K562 (cell line): ENCODE measurements around the gene TMC8. TPM values are rescaled to one million over a fixed set of nuclear protein-coding genes. Genes with fewer than 3 reads are reported as not detected.

Experiments used
- NCOA2 ChIP-seq, 2 experiments: fragments of 450-650 bp; IDR thresholded peaks; 2 replicates each; pipeline ENCODE4 v1.6.1; 2018; ENCODE audit warnings: mild to moderate bottlenecking in 2 of 2, moderate library complexity in 1 of 2; ENCODE audit not compliant: partially characterized antibody in 2 of 2
- SAFB2 ChIP-seq: fragments of 200-400 bp; formaldehyde crosslinking; IDR thresholded peaks from 2 replicates; pipeline ENCODE4 v1.6.1; 2018; ENCODE audit warnings: borderline replicate concordance, low read length, low read depth, moderate library complexity; ENCODE audit not compliant: severe bottlenecking
- SMARCA4 ChIP-seq: fragments of 450-650 bp; IDR thresholded peaks from 2 replicates; pipeline ENCODE4 v1.6.1; 2016
- TCF3 ChIP-seq: sonication (generic); formaldehyde crosslinking; IDR thresholded peaks from 2 replicates; pipeline ENCODE4 v1.4.0; 2020; ENCODE audit warnings: mild to moderate bottlenecking, missing genetic modification reagents
- TEAD1 ChIP-seq, 2 experiments: fragments of 450-650 bp in 1 of 2; sonication (generic) in 1 of 2; formaldehyde crosslinking; IDR thresholded peaks; 2 replicates each; pipeline versions ENCODE4 v1.4.0 to v1.8.0; 2020 to 2022; ENCODE audit warnings: mild to moderate bottlenecking in 2 of 2, missing genetic modification reagents in 1 of 2
- TFAM ChIP-seq: fragments of 250-450 bp; sonication (Bioruptor Pico); conservative IDR thresholded peaks from 2 replicates; pipeline ENCODE4 v1.5.0; 2021; ENCODE audit warnings: mild to moderate bottlenecking, moderate library complexity
- ZNF41 ChIP-seq: fragments of 250-450 bp; sonication (Bioruptor Pico); conservative IDR thresholded peaks from 2 replicates; pipeline ENCODE4 v1.4.0; 2020; ENCODE audit warnings: mild to moderate bottlenecking
- polyA plus RNA-seq, 8 experiments: library from polyadenylated mRNA; depleted of rRNA in 4 of 8; stranded (reverse) in 5 of 8; unstranded in 3 of 8; fragments of >200 nt; fragmentation: Nextera tagmentation in 2 of 8; fragmentation: Illumina TruSeq in 1 of 8; extraction: Ambion mirVana in 2 of 8; extraction: Trizol in 1 of 8; gene quantifications; 2 replicates each; pipeline versions ENCODE4 v1.2.1 to v1.2.3, GENCODE V29; 2011 to 2014; ENCODE audit warnings: inconsistent platforms in 1 of 8, missing spikeins in 1 of 8
- total RNA-seq, 7 experiments: library from RNA; depleted of rRNA in 6 of 7; stranded (reverse); fragments of >200 nt in 6 of 7; fragmentation: Illumina TruSeq in 2 of 7; extraction: Trizol in 2 of 7; gene quantifications; 2 replicates each; pipeline versions ENCODE4 v1.2.1 to v1.2.3, GENCODE V29; 2011 to 2021; ENCODE audit warnings: low replicate concordance in 1 of 7
- TF ChIP-seq, protein P1 (sequence below): fragments of 200-800 bp; sonication (Bioruptor generic); IDR thresholded peaks from 2 replicates; pipeline ENCODE4 v1.6.1; 2017; ENCODE audit warnings: missing genetic modification characterization, missing compliant biosample characterization
- TF ChIP-seq, protein P2 (sequence below): sonication (generic); formaldehyde crosslinking; IDR thresholded peaks from 2 replicates; pipeline ENCODE4 v1.8.0; 2022; ENCODE audit warnings: missing genetic modification reagents, mild to moderate bottlenecking, borderline replicate concordance
- TF ChIP-seq, protein P3 (sequence below): fragments of 450-650 bp; IDR thresholded peaks from 2 replicates; pipeline ENCODE4 v1.6.1; 2017; ENCODE audit warnings: antibody characterized with exemption
- TF ChIP-seq, protein P4 (sequence below), 2 experiments: fragments of 450-650 bp in 1 of 2; sonication (generic) in 1 of 2; formaldehyde crosslinking; conservative IDR thresholded peaks; 2 replicates each; pipeline versions ENCODE4 v1.4.0 to v1.8.1; 2020 to 2022; ENCODE audit warnings: mild to moderate bottlenecking in 1 of 2, missing genetic modification reagents in 1 of 2
- TF ChIP-seq, protein P5 (sequence below): fragments of 150-350 bp; IDR thresholded peaks from 2 replicates; pipeline ENCODE4 v1.6.1; 2014; ENCODE audit warnings: low read depth, mild to moderate bottlenecking, low read length, borderline replicate concordance

The TMC8 gene
- total and polyA plus RNA-seq, 9 of the 15 experiments (the other 6 are each of a cell fraction or from before 2014, with no cell fraction given), result 0.13 to 10.9 (median 2.8) TPM

DNA sequence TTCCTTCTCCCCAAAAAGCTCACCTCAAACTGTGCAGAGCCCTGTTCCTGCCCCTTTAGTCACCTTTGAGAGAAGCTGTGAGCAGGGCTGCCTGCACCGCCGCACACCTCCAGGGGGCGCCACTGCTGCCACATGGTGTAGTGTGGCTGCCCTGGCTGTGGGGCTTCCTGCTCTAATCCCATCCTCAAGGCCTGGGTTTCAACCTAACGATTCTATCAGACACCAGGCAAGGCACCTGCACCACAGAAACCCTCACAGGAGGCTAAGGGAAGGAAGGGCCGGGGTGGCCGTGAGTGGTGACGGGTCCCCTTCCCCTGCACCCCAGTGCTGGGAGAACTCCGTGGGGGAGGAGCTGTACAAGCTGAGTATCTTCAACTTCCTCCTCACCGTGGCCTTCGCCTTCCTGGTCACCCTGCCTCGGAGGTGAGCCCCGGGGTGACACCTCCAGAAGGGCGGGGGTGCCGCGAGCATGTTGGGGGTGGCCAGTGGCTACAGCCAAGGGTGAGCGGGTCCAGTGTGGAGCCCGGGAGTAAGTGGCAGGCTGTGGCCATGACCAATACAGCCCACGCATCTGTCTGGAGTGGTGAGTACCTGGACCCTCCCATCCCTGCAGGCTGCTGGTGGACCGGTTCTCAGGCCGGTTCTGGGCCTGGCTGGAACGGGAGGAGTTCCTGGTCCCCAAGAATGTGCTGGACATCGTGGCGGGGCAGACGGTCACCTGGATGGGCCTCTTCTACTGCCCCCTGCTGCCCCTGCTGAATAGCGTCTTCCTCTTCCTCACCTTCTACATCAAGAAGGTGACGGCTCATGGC lies 7.0 kb downstream of the TMC8 start (continued):
- TF ChIP-seq, protein P1, sequence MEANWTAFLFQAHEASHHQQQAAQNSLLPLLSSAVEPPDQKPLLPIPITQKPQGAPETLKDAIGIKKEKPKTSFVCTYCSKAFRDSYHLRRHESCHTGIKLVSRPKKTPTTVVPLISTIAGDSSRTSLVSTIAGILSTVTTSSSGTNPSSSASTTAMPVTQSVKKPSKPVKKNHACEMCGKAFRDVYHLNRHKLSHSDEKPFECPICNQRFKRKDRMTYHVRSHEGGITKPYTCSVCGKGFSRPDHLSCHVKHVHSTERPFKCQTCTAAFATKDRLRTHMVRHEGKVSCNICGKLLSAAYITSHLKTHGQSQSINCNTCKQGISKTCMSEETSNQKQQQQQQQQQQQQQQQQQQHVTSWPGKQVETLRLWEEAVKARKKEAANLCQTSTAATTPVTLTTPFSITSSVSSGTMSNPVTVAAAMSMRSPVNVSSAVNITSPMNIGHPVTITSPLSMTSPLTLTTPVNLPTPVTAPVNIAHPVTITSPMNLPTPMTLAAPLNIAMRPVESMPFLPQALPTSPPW (CRISPR knock-in tag), result peak; percentile 46; the same call in 1 of the 2 replicates
- TF ChIP-seq TEAD1 (CRISPR knock-in tag; IDR thresholded peaks at IDR 0.05) (peak; percentile 21 to 93; a peak in 2 of 4 replicates), ZNF41 (CRISPR knock-in tag) (no peak), TFAM (CRISPR knock-in tag) (no peak), TCF3 (CRISPR knock-in tag) (no peak), SAFB2 (no peak), SMARCA4 (peak; percentile 62; the same call in 1 of the 2 replicates), NCOA2 (IDR thresholded peaks at IDR 0.05; ENCODE audit: partially characterized antibody in 2 of 2) (no peak)
- TF ChIP-seq, protein P2, sequence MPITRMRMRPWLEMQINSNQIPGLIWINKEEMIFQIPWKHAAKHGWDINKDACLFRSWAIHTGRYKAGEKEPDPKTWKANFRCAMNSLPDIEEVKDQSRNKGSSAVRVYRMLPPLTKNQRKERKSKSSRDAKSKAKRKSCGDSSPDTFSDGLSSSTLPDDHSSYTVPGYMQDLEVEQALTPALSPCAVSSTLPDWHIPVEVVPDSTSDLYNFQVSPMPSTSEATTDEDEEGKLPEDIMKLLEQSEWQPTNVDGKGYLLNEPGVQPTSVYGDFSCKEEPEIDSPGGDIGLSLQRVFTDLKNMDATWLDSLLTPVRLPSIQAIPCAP (CRISPR knock-in tag), result no peak
- TF ChIP-seq, protein P3, sequence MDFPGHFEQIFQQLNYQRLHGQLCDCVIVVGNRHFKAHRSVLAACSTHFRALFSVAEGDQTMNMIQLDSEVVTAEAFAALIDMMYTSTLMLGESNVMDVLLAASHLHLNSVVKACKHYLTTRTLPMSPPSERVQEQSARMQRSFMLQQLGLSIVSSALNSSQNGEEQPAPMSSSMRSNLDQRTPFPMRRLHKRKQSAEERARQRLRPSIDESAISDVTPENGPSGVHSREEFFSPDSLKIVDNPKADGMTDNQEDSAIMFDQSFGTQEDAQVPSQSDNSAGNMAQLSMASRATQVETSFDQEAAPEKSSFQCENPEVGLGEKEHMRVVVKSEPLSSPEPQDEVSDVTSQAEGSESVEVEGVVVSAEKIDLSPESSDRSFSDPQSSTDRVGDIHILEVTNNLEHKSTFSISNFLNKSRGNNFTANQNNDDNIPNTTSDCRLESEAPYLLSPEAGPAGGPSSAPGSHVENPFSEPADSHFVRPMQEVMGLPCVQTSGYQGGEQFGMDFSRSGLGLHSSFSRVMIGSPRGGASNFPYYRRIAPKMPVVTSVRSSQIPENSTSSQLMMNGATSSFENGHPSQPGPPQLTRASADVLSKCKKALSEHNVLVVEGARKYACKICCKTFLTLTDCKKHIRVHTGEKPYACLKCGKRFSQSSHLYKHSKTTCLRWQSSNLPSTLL, result no peak
- TF ChIP-seq, protein P4, sequence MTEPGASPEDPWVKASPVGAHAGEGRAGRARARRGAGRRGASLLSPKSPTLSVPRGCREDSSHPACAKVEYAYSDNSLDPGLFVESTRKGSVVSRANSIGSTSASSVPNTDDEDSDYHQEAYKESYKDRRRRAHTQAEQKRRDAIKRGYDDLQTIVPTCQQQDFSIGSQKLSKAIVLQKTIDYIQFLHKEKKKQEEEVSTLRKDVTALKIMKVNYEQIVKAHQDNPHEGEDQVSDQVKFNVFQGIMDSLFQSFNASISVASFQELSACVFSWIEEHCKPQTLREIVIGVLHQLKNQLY (CRISPR knock-in tag; conservative IDR thresholded peaks at IDR 0.05), result 0 out of 4 replicates have a peak, but pooled peaks of 1 of the 2 experiments have one; percentile 6
- TF ChIP-seq, protein P5, sequence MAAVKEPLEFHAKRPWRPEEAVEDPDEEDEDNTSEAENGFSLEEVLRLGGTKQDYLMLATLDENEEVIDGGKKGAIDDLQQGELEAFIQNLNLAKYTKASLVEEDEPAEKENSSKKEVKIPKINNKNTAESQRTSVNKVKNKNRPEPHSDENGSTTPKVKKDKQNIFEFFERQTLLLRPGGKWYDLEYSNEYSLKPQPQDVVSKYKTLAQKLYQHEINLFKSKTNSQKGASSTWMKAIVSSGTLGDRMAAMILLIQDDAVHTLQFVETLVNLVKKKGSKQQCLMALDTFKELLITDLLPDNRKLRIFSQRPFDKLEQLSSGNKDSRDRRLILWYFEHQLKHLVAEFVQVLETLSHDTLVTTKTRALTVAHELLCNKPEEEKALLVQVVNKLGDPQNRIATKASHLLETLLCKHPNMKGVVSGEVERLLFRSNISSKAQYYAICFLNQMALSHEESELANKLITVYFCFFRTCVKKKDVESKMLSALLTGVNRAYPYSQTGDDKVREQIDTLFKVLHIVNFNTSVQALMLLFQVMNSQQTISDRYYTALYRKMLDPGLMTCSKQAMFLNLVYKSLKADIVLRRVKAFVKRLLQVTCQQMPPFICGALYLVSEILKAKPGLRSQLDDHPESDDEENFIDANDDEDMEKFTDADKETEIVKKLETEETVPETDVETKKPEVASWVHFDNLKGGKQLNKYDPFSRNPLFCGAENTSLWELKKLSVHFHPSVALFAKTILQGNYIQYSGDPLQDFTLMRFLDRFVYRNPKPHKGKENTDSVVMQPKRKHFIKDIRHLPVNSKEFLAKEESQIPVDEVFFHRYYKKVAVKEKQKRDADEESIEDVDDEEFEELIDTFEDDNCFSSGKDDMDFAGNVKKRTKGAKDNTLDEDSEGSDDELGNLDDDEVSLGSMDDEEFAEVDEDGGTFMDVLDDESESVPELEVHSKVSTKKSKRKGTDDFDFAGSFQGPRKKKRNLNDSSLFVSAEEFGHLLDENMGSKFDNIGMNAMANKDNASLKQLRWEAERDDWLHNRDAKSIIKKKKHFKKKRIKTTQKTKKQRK, result no peak
